Neuronal stem cell (in vitro differentiated cells): Measurements from ENCODE around the gene IBTK. TPM values are rescaled to one million over a fixed set of nuclear protein-coding genes. Genes with fewer than 3 reads are reported as not detected.
A peak's percentile ranks its signal among the peaks of the same experiment; 100 is the strongest.
"Not testable (repeated sequence)": the region's sequence is repeated elsewhere in the genome, so short reads cannot be mapped to it uniquely, and the experiment has no call there.

ENCODE experiments used
- DNase-seq: peaks from one replicate; pipeline ENCODE4 v3.0.0-alpha.2; 2013; ENCODE audit warnings: low spot score
- H2AFZ ChIP-seq: one replicate; pipeline ENCODE4 v1.6.1; 2013; ENCODE audit warnings: mild to moderate bottlenecking, low read length, inconsistent platforms
- H2AK5ac ChIP-seq: 2 replicates; pipeline ENCODE4 v1.6.1; 2013; ENCODE audit warnings: low read depth, mild to moderate bottlenecking, inconsistent platforms, low read length, moderate library complexity, mixed read lengths
- H2BK120ac ChIP-seq: 2 replicates; pipeline ENCODE4 v1.6.1; 2013; ENCODE audit warnings: low read depth, mild to moderate bottlenecking, inconsistent platforms, low read length, moderate library complexity, mixed read lengths
- H2BK12ac ChIP-seq: one replicate; pipeline ENCODE4 v1.6.1; 2013; ENCODE audit warnings: low read length, inconsistent platforms
- H2BK15ac ChIP-seq: 2 replicates; pipeline ENCODE4 v1.6.1; 2013; ENCODE audit warnings: mild to moderate bottlenecking, low read length, inconsistent platforms, mixed read lengths
- H2BK5ac ChIP-seq: one replicate; pipeline ENCODE4 v1.6.1; 2013; ENCODE audit warnings: inconsistent platforms, mild to moderate bottlenecking, low read length, moderate library complexity
- H3K14ac ChIP-seq: one replicate; pipeline ENCODE4 v1.6.1; 2013; ENCODE audit warnings: low read length, inconsistent platforms
- H3K18ac ChIP-seq: 2 replicates; pipeline ENCODE4 v1.6.1; 2013; ENCODE audit warnings: low read length, inconsistent platforms
- H3K23ac ChIP-seq: 2 replicates; pipeline ENCODE4 v1.6.1; 2013; ENCODE audit warnings: low read depth, mild to moderate bottlenecking, mixed read lengths, low read length, inconsistent platforms; ENCODE audit not compliant: poor library complexity
- H3K27ac ChIP-seq: replicated peaks from 3 replicates; pipeline ENCODE4 v1.5.1; 2013; ENCODE audit warnings: low read length, inconsistent platforms
- H3K27me3 ChIP-seq, 3 experiments: 2 replicates each; pipeline ENCODE4 v1.6.1; 2013; ENCODE audit warnings: low read length in 3 of 3, mild to moderate bottlenecking in 2 of 3, inconsistent platforms in 1 of 3, low read depth in 1 of 3, mixed read lengths in 1 of 3, moderate library complexity in 1 of 3; ENCODE audit not compliant: control insufficient read depth in 3 of 3, insufficient read depth in 3 of 3
- H3K36me3 ChIP-seq, 2 donors: replicated peaks in 1 of 2; 2 replicates each; pipeline ENCODE4 v1.6.1; 2013; ENCODE audit warnings: low read length in 2 of 2; ENCODE audit not compliant: control insufficient read depth in 2 of 2, insufficient read depth in 2 of 2
- H3K4ac ChIP-seq: 2 replicates; pipeline ENCODE4 v1.6.1; 2013; ENCODE audit warnings: inconsistent platforms, mild to moderate bottlenecking, low read length, moderate library complexity
- H3K4me1 ChIP-seq, 2 donors: 1 replicate in 1 of 2; 2 replicates in 1 of 2; pipeline ENCODE4 v1.6.1; 2013; ENCODE audit warnings: low read length in 2 of 2, low read depth in 1 of 2; ENCODE audit not compliant: control insufficient read depth in 2 of 2, insufficient read depth in 1 of 2
- H3K4me2 ChIP-seq: one replicate; pipeline ENCODE4 v1.6.1; 2013; ENCODE audit warnings: mild to moderate bottlenecking, low read length, inconsistent platforms; ENCODE audit not compliant: insufficient read depth, poor library complexity, severe bottlenecking
- H3K4me3 ChIP-seq, 2 donors: 2 replicates each; pipeline ENCODE4 v1.5.1; 2013; ENCODE audit warnings: low read length in 2 of 2, mild to moderate bottlenecking in 2 of 2, inconsistent platforms in 1 of 2, moderate library complexity in 1 of 2
- H3K79me1 ChIP-seq: one replicate; pipeline ENCODE4 v1.6.1; 2013; ENCODE audit warnings: low read depth, mild to moderate bottlenecking, inconsistent platforms, low read length, moderate library complexity
- H3K9ac ChIP-seq: one replicate; pipeline ENCODE4 v1.6.1; 2013; ENCODE audit warnings: mild to moderate bottlenecking, low read depth, low read length, inconsistent platforms; ENCODE audit not compliant: poor library complexity
- H3K9me3 ChIP-seq, 2 donors: replicated peaks in 1 of 2; 2 replicates each; pipeline versions ENCODE3 to v1.6.1; 2013; ENCODE audit warnings: low read length in 2 of 2, mild to moderate bottlenecking in 2 of 2, inconsistent platforms in 1 of 2, low read depth in 1 of 2, mixed read lengths in 1 of 2, moderate library complexity in 1 of 2; ENCODE audit not compliant: control insufficient read depth in 2 of 2, insufficient read depth in 1 of 2
- H4K8ac ChIP-seq: one replicate; pipeline ENCODE4 v1.6.1; 2013; ENCODE audit warnings: low read depth, mild to moderate bottlenecking, inconsistent platforms, low read length, moderate library complexity
- H4K91ac ChIP-seq: one replicate; pipeline ENCODE4 v1.6.1; 2013; ENCODE audit warnings: low read length, low read depth, mild to moderate bottlenecking, inconsistent platforms; ENCODE audit not compliant: poor library complexity
- WGBS, 2 donors: extraction: QIAGEN DNeasy Blood & Tissue Kit; methylation state at CpG; one replicate each; pipeline ENCODE4 v1.1.7; 2013; ENCODE audit warnings: missing lambda C conversion rate in 2 of 2, mixed read lengths in 1 of 2; ENCODE audit not compliant: insufficient read length in 2 of 2, insufficient replicate concordance in 1 of 2; ENCODE audit errors: extremely low coverage in 2 of 2; 5-methylcytosine and 5-hydroxymethylcytosine counted together
- polyA plus RNA-seq, 2 experiments: library from polyadenylated mRNA; stranded (reverse); fragments of 200-250 nt; gene quantifications; one replicate each; pipeline ENCODE4 v1.2.3, GENCODE V29; 2013

IBTK gene, protein sequence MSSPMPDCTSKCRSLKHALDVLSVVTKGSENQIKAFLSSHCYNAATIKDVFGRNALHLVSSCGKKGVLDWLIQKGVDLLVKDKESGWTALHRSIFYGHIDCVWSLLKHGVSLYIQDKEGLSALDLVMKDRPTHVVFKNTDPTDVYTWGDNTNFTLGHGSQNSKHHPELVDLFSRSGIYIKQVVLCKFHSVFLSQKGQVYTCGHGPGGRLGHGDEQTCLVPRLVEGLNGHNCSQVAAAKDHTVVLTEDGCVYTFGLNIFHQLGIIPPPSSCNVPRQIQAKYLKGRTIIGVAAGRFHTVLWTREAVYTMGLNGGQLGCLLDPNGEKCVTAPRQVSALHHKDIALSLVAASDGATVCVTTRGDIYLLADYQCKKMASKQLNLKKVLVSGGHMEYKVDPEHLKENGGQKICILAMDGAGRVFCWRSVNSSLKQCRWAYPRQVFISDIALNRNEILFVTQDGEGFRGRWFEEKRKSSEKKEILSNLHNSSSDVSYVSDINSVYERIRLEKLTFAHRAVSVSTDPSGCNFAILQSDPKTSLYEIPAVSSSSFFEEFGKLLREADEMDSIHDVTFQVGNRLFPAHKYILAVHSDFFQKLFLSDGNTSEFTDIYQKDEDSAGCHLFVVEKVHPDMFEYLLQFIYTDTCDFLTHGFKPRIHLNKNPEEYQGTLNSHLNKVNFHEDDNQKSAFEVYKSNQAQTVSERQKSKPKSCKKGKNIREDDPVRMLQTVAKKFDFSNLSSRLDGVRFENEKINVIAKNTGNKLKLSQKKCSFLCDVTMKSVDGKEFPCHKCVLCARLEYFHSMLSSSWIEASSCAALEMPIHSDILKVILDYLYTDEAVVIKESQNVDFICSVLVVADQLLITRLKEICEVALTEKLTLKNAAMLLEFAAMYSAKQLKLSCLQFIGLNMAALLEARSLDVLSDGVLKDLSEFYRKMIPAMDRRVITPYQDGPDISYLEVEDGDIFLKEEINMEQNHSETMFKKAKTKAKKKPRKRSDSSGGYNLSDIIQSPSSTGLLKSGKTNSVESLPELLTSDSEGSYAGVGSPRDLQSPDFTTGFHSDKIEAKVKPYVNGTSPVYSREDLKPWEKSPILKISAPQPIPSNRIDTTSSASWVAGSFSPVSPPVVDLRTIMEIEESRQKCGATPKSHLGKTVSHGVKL (N-terminal part only)
- polyA plus RNA-seq (2013, experiment 1 of 2), result 5.8 TPM
- polyA plus RNA-seq (2013, experiment 2 of 2), result 6.2 TPM

DNA sequence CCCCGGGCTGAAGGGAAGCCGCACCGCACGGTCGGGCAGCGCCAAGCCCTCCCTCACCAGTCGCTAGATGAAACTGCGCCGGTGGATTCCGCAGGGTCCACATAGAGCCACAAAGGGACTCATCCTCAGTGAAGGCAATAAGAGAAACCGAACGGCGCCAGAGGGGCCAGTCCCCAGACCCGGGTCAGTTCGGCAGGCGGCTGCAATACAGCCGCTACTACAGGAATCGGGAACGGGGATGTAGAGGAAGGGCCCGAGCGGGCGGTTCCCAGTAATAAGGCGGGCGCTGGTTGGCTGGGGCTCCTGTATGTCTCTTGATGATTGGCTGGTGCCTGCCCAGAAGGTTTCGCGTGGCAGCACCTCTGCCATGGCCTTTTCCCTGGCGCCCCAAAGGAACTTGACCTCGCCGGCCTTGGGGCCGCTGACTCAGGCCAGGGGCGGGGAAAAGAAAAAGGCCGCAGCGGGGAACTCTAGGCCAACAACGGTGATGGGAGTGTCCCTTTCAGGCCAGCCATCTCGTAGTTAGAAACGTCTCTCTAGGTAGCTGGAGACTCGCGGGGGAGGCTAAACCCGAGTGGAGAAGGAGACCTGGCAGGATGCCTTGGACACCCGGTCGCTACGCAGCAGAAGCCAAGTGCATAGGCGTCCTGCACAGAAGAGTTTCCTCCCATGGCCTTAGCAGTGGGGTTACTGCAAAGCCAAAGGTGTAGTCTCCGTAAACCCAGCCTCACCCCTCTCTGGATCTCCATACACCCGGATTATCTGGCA lies at the start of gene IBTK:
Gene IBTK, minus strand, starts transcription at position 240 of the 768 bp plus-strand sequence. CDS start 7,258 bp downstream, outside the sequence.
- peak within 1 kb of the TSS; percentile 49 for H3K23ac ChIP-seq
- H2BK12ac ChIP-seq, result no peak within 1 kb of the TSS
- H3K27ac ChIP-seq, result peak within 1 kb of the TSS; percentile 87
- no peak within 1 kb of the TSS for H2AK5ac ChIP-seq
- peak within 1 kb of the TSS; percentile 92 for H2AFZ ChIP-seq
- no peak within 1 kb of the TSS for H4K8ac ChIP-seq
- H2BK120ac ChIP-seq, result no peak within 1 kb of the TSS
- no peaks in the 10 kb centered on the region for H3K79me1 ChIP-seq
- H3K9me3 ChIP-seq, result peaks cover 0 to 5% of the 10 kb centered on the region in 2 donors
- peak within 1 kb of the TSS; percentile 91 for H3K9ac ChIP-seq
- no peaks in the 10 kb centered on the region for H3K27me3 ChIP-seq
- H2BK5ac ChIP-seq, result peak within 1 kb of the TSS; percentile 75
- peak; percentile 82 for DNase-seq
- peak within 1 kb of the TSS; percentile 65 to 93 for H3K4me3 ChIP-seq
- H3K4me1 ChIP-seq, result peaks cover 3 to 7% of the 10 kb centered on the region in 2 donors
- H2BK15ac ChIP-seq, result no peak within 1 kb of the TSS
- H3K18ac ChIP-seq, result peak within 1 kb of the TSS; percentile 96
- no peak within 1 kb of the TSS for H4K91ac ChIP-seq
- H3K4me2 ChIP-seq, result peak within 1 kb of the TSS; percentile 85
- peak within 1 kb of the TSS; percentile 31 for H3K14ac ChIP-seq
- H3K4ac ChIP-seq, result no peak within 1 kb of the TSS
- H3K36me3 ChIP-seq, result peaks cover 0 to 24% of the 10 kb centered on the region in 2 donors
- WGBS, 2 donors, result no CpG with 5 or more reads among the region's 45 CpGs

DNA sequence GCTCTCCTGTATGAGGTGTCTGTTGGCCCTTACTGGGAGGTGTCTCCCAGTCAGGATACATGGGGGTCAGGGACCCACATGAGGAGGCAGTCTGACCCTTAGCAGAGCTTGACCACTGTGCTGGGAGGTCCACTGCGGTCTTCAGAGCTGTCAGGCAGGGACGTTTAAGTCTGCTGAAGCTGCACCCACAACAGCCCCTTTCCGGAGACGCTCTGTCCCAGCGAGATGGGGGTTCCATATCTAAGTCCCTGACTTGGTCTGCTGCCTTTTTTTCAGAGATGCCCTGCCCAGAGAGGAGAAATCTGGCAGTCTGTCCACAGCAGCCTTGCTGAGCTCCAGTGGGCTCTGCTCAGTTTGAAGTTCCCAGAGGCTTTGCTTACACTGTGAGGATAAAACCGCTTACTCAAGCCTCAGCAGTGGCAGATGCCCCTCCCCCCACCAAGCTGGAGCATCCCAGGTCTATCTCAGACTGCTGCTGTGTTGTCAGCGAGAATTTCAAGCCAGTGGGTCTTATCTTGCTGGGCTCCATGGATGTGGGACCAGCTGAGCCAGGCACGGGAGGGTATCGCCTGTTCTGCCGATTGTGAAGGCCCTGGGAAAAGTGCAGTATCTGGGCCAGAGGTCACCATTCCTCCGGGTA lies 36.3 kb upstream of the IBTK start:
- H3K27ac ChIP-seq, result no peak overlapping the region
- peak; percentile 15 for DNase-seq
- H3K23ac ChIP-seq, result no peak overlapping the region
- H2BK5ac ChIP-seq, result no peak overlapping the region
- no CpG with 5 or more reads among the region's 11 CpGs for WGBS, 2 donors
- no peak overlapping the region for H2BK12ac ChIP-seq
- H3K14ac ChIP-seq, result no peak overlapping the region
- H2AK5ac ChIP-seq, result no peak overlapping the region
- peak overlapping the region; percentile 49 for H3K18ac ChIP-seq
- no peaks in the 10 kb centered on the region for H3K27me3 ChIP-seq
- no peaks in the 10 kb centered on the region for H3K9me3 ChIP-seq
- H3K79me1 ChIP-seq, result no peaks in the 10 kb centered on the region
- H3K4me3 ChIP-seq, result no peak overlapping the region
- H3K4ac ChIP-seq, result no peak overlapping the region
- H3K4me1 ChIP-seq, result peaks cover 0 to 8% of the 10 kb centered on the region in 2 donors
- no peak overlapping the region for H2BK120ac ChIP-seq
- no peak overlapping the region for H3K4me2 ChIP-seq
- no peaks in the 10 kb centered on the region for H3K36me3 ChIP-seq
- H2AFZ ChIP-seq, result peak overlapping the region; percentile 16
- no peak overlapping the region for H4K8ac ChIP-seq
- no peak overlapping the region for H2BK15ac ChIP-seq
- H3K9ac ChIP-seq, result no peak overlapping the region
- no peak overlapping the region for H4K91ac ChIP-seq

DNA sequence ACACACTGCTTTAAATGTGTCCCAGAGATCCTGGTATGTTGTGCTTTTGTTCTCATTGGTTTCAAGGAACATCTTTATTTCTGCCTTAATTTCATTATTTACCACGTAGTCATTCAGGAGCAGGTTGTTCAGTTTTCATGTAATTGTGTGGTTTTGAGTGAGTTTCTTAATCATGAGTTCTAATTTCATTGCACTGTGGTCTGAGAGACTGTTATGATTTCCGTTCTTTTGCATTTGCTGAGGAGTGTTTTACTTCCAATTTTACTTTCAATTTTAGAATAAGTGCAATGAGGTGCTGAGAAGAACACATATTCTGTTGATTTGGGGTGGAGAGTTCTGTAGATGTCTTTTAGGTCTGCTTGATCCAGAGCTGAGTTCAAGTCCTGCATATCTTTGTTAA lies 34.0 kb upstream of the IBTK start:
- H2BK5ac ChIP-seq, H3K9me3 ChIP-seq, H4K91ac ChIP-seq, H3K4me2 ChIP-seq, H3K23ac ChIP-seq, H4K8ac ChIP-seq, H2AFZ ChIP-seq, H3K4me1 ChIP-seq, H3K27ac ChIP-seq, H2AK5ac ChIP-seq, H3K4me3 ChIP-seq, DNase-seq, H3K79me1 ChIP-seq, H3K36me3 ChIP-seq, H3K9ac ChIP-seq, H2BK12ac ChIP-seq, H3K4ac ChIP-seq, H3K18ac ChIP-seq, H3K14ac ChIP-seq, H3K27me3 ChIP-seq, H2BK120ac ChIP-seq, H2BK15ac ChIP-seq: not testable (repeated sequence)
- no CpG with 5 or more reads among the region's 2 CpGs for WGBS, 2 donors
